ENCODE data around the gene MARCO.

DNA sequence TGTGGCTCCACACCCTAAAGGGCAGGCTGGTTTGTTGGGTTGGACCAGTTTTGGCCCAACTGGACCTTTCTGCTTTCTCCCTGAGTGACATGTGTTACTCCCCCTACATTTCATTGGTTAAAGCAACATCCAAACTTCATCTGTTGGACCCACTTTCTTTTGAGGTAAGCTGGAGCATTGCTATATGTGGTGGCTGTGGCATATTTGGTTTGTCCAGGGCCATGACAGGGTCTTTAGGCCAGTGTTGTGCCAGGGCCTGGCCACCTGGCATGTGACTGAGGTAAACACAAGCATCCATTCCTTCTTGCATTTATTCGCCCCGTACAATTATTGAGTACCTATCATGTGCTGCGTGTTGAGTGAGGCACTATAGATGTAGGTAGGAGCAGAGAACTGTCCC, 36.8 kb upstream of the MARCO start:
- TF ChIP-seq TAF1 (IDR thresholded peaks at IDR 0.05; ENCODE audit: low read depth, low read length), result no peak
- TF ChIP-seq ATF3 (IDR thresholded peaks at IDR 0.05; ENCODE audit: insufficient read depth, low read depth, low read length), result no peak
- TF ChIP-seq, protein P1, sequence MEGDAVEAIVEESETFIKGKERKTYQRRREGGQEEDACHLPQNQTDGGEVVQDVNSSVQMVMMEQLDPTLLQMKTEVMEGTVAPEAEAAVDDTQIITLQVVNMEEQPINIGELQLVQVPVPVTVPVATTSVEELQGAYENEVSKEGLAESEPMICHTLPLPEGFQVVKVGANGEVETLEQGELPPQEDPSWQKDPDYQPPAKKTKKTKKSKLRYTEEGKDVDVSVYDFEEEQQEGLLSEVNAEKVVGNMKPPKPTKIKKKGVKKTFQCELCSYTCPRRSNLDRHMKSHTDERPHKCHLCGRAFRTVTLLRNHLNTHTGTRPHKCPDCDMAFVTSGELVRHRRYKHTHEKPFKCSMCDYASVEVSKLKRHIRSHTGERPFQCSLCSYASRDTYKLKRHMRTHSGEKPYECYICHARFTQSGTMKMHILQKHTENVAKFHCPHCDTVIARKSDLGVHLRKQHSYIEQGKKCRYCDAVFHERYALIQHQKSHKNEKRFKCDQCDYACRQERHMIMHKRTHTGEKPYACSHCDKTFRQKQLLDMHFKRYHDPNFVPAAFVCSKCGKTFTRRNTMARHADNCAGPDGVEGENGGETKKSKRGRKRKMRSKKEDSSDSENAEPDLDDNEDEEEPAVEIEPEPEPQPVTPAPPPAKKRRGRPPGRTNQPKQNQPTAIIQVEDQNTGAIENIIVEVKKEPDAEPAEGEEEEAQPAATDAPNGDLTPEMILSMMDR (IDR thresholded peaks at IDR 0.05; ENCODE audit: control extremely low read depth in 1 of 3, insufficient read depth in 1 of 3, low read depth in 1 of 3, low read length in 3 of 3), result no peak
- no peak for TF ChIP-seq FOSL1 (IDR thresholded peaks at IDR 0.05; ENCODE audit: insufficient read depth, low read depth, low read length)
- TF ChIP-seq POLR2A (IDR thresholded peaks at IDR 0.05; ENCODE audit: control extremely low read depth in 1 of 2, low read depth in 2 of 2, low read length in 2 of 2), result no peak
- TF ChIP-seq TBP (IDR thresholded peaks at IDR 0.05; ENCODE audit: low read depth, low read length), result no peak
- TF ChIP-seq YY1 (IDR thresholded peaks at IDR 0.05; ENCODE audit: low read depth, low read length), result no peak
- TF ChIP-seq EP300 (IDR thresholded peaks at IDR 0.05; ENCODE audit: borderline replicate concordance in 1 of 2, low read depth in 2 of 2, low read length in 2 of 2), result no peak
- TF ChIP-seq JUND (IDR thresholded peaks at IDR 0.05; ENCODE audit: low read length), result no peak
- TF ChIP-seq, protein P2, sequence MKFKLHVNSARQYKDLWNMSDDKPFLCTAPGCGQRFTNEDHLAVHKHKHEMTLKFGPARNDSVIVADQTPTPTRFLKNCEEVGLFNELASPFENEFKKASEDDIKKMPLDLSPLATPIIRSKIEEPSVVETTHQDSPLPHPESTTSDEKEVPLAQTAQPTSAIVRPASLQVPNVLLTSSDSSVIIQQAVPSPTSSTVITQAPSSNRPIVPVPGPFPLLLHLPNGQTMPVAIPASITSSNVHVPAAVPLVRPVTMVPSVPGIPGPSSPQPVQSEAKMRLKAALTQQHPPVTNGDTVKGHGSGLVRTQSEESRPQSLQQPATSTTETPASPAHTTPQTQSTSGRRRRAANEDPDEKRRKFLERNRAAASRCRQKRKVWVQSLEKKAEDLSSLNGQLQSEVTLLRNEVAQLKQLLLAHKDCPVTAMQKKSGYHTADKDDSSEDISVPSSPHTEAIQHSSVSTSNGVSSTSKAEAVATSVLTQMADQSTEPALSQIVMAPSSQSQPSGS (IDR thresholded peaks at IDR 0.05; ENCODE audit: low read length), result no peak

Measured in H1 (cell line).